Measurements from ENCODE around the gene SDF2. TPM values are rescaled to one million over a fixed set of nuclear protein-coding genes. Genes with fewer than 3 reads are reported as not detected.

SDF2 gene
- total RNA-seq, 4 donors from 2014 or later: 20.3 to 38.3 (median 34.6) TPM

GRCh38 chr17:28693869-28694268, 32.2 kb upstream of the SDF2 start:
- WGBS, 2 donors: 91 to 100% methylated on average over 1 of the region's 1 CpG
- Histone ChIP-seq H3K4me1 (no peaks in the 10 kb centered on the region), H3K27me3 (no peaks in the 10 kb centered on the region), H3K27ac (no peak overlapping the region), H3K36me3 (peaks cover 60 to 100% (median 85%) of the 10 kb centered on the region in 3 donors), H3K4me3 (no peak overlapping the region), H3K9me3 (no peaks in the 10 kb centered on the region)
- no peak for DNase-seq
- intact Hi-C loops (cut with DNase I): no loop called here
- no peak for TF ChIP-seq CTCF (IDR thresholded peaks at IDR 0.05)
- no peak for TF ChIP-seq POLR2A (IDR thresholded peaks at IDR 0.05)

- Histone ChIP-seq H3K9me3 (no peaks in the 10 kb centered on the region), H3K27me3 (no peaks in the 10 kb centered on the region), H3K4me3 (no peak overlapping the region), H3K4me1 (peaks cover 0 to 13% (median 0%) of the 10 kb centered on the region in 3 donors), H3K36me3 (peaks cover 46 to 100% (median 89%) of the 10 kb centered on the region in 3 donors), H3K27ac (no peak overlapping the region)
- TF ChIP-seq POLR2A (IDR thresholded peaks at IDR 0.05) (no peak), CTCF (IDR thresholded peaks at IDR 0.05) (no peak)
- intact Hi-C loops (cut with DNase I): no loop called here
- 93 to 100% methylated on average over 2 to 3 of the region's 3 CpGs for WGBS, 2 donors
- DNase-seq: no peak
Measured at GRCh38 chr17:28689011-28689410, 27.3 kb upstream of the SDF2 start.

- intact Hi-C loops (cut with DNase I): no loop called here
- no peak overlapping the region for H3K4me3 ChIP-seq
- H3K9me3 ChIP-seq: no peaks in the 10 kb centered on the region
- peaks cover 49 to 100% (median 91%) of the 10 kb centered on the region in 3 donors for H3K36me3 ChIP-seq
- H3K4me1 ChIP-seq: peaks cover 0 to 13% (median 0%) of the 10 kb centered on the region in 3 donors
- 92 to 98% methylated on average over 4 of the region's 4 CpGs for WGBS, 2 donors
- H3K27ac ChIP-seq: no peak overlapping the region
- H3K27me3 ChIP-seq: no peaks in the 10 kb centered on the region
- TF ChIP-seq POLR2A (IDR thresholded peaks at IDR 0.05) (no peak), CTCF (IDR thresholded peaks at IDR 0.05) (no peak)
- no peak for DNase-seq
Measured at GRCh38 chr17:28688481-28688880, 26.8 kb upstream of the SDF2 start.

- 76 to 78% methylated on average over 2 to 4 of the region's 4 CpGs for WGBS, 2 donors
- no peak for DNase-seq
- Histone ChIP-seq H3K9me3 (no peaks in the 10 kb centered on the region), H3K4me1 (peaks cover 0 to 13% (median 0%) of the 10 kb centered on the region in 3 donors), H3K4me3 (no peak overlapping the region), H3K27ac (no peak overlapping the region), H3K27me3 (no peaks in the 10 kb centered on the region), H3K36me3 (peaks cover 59 to 100% (median 94%) of the 10 kb centered on the region in 3 donors)
- TF ChIP-seq CTCF (IDR thresholded peaks at IDR 0.05) (no peak), POLR2A (IDR thresholded peaks at IDR 0.05) (no peak)
- intact Hi-C loops (cut with DNase I): no loop called here
Measured at GRCh38 chr17:28686296-28686695, 24.6 kb upstream of the SDF2 start.

GRCh38 chr17:28685366-28685765, 23.7 kb upstream of the SDF2 start:
- H3K36me3 ChIP-seq: peaks cover 60 to 100% (median 93%) of the 10 kb centered on the region in 3 donors
- H3K4me1 ChIP-seq: peaks cover 0 to 13% (median 0%) of the 10 kb centered on the region in 3 donors
- no peak for TF ChIP-seq POLR2A (IDR thresholded peaks at IDR 0.05)
- no peak for TF ChIP-seq CTCF (IDR thresholded peaks at IDR 0.05)
- intact Hi-C loops (cut with DNase I): no loop called here
- H3K9me3 ChIP-seq: no peaks in the 10 kb centered on the region
- WGBS, 2 donors: 83 to 86% methylated on average over 5 of the region's 5 CpGs
- H3K4me3 ChIP-seq: no peak overlapping the region
- DNase-seq: no peak
- H3K27ac ChIP-seq: no peak overlapping the region
- no peaks in the 10 kb centered on the region for H3K27me3 ChIP-seq

All from esophagus squamous epithelium (tissue), 5 donors.